ENCODE results near the gene OR6N2. TPM values are rescaled to one million over a fixed set of nuclear protein-coding genes. Genes with fewer than 3 reads are reported as not detected.

Gene OR6N2, protein sequence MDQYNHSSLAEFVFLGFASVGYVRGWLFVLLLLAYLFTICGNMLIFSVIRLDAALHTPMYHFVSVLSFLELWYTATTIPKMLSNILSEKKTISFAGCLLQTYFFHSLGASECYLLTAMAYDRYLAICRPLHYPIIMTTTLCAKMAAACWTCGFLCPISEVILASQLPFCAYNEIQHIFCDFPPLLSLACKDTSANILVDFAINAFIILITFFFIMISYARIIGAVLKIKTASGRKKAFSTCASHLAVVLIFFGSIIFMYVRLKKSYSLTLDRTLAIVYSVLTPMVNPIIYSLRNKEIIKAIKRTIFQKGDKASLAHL
- not detected for total RNA-seq

GRCh38 chr1:158781104-158781503 is at the start of gene OR6N2:
Gene OR6N2, minus strand, starts transcription at chr1:158781204. Its CDS starts 3,569 bp downstream, at chr1:158777635.
- ChIA-PET CTCF (no interaction called here), POLR2A (no interaction called here)
- Mint-ChIP-seq H3K4me3 (no peak within 1 kb of the TSS), H3K27me3 (ENCODE audit: low read depth) (peaks cover 9% of the 10 kb centered on the region), H3K9me3 (ENCODE audit: insufficient read depth) (no peaks in the 10 kb centered on the region), H3K27ac (no peak within 1 kb of the TSS), H3K4me1 (ENCODE audit: low read depth) (no peaks in the 10 kb centered on the region), H3K36me3 (ENCODE audit: low read depth) (no peaks in the 10 kb centered on the region)
- ATAC-seq (no peak), DNase-seq (no peak)

GRCh38 chr1:158830074-158830677 is 49.2 kb upstream of the OR6N2 start:
- H3K27ac Mint-ChIP-seq, result no peak overlapping the region
- CTCF ChIA-PET, result interaction anchor here (0.9 kb wide), 1 partner anchor 241 kb away, joined by 4 read pairs; no protein-coding TSS in a partner anchor
- H3K9me3 Mint-ChIP-seq (ENCODE audit: insufficient read depth), result peaks cover 4% of the 10 kb centered on the region
- ATAC-seq (no peak), DNase-seq (no peak)
- no peaks in the 10 kb centered on the region for H3K36me3 Mint-ChIP-seq (ENCODE audit: low read depth)
- H3K27me3 Mint-ChIP-seq (ENCODE audit: low read depth), result peaks cover 4% of the 10 kb centered on the region
- no peak overlapping the region for H3K4me3 Mint-ChIP-seq
- POLR2A ChIA-PET, result no interaction called here
- no peaks in the 10 kb centered on the region for H3K4me1 Mint-ChIP-seq (ENCODE audit: low read depth)

DNA sequence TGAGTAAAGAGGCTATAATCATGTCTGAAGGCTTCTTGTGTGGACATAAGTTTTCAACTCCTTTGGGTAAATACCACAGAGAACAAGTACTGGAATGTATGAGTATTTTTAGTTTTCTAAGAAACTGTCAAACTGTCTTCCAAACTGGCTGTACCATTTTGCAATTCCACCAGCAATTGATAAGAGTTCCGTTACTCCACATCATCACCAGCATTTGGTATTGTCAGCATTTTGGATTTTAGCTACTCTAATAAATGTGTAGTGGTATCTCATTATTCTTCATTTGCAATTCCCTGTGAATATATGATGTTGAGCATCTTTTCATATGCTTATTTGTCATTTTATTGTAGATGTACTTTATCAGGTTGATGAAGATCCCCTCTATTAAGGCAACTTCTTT is 40.7 kb upstream of the OR6N2 start:
- no peak for DNase-seq
- ChIA-PET POLR2A (no interaction called here), CTCF (no interaction called here)
- H3K9me3 Mint-ChIP-seq (ENCODE audit: insufficient read depth), result no peaks in the 10 kb centered on the region
- no peaks in the 10 kb centered on the region for H3K36me3 Mint-ChIP-seq (ENCODE audit: low read depth)
- no peak for ATAC-seq
- H3K4me1 Mint-ChIP-seq (ENCODE audit: low read depth), result peaks cover 13% of the 10 kb centered on the region
- H3K27ac Mint-ChIP-seq, result no peak overlapping the region
- H3K4me3 Mint-ChIP-seq, result no peak overlapping the region
- peaks cover 13% of the 10 kb centered on the region for H3K27me3 Mint-ChIP-seq (ENCODE audit: low read depth)

GRCh38 chr1:158819461-158820443 is 38.7 kb upstream of the OR6N2 start:
- Mint-ChIP-seq H3K4me3 (no peak overlapping the region), H3K27me3 (ENCODE audit: low read depth) (peaks cover 11% of the 10 kb centered on the region), H3K27ac (no peak overlapping the region), H3K4me1 (ENCODE audit: low read depth) (peaks cover 13% of the 10 kb centered on the region), H3K9me3 (ENCODE audit: insufficient read depth) (no peaks in the 10 kb centered on the region), H3K36me3 (ENCODE audit: low read depth) (no peaks in the 10 kb centered on the region)
- DNase-seq (no peak), ATAC-seq (peak; percentile 49)
- ChIA-PET CTCF (interaction anchor here (1.1 to 1.8 kb wide), 3 partner anchors 12 to 269 kb away, joined by 3 to 4 read pairs (median 4); no protein-coding TSS in a partner anchor), POLR2A (no interaction called here)

DNA sequence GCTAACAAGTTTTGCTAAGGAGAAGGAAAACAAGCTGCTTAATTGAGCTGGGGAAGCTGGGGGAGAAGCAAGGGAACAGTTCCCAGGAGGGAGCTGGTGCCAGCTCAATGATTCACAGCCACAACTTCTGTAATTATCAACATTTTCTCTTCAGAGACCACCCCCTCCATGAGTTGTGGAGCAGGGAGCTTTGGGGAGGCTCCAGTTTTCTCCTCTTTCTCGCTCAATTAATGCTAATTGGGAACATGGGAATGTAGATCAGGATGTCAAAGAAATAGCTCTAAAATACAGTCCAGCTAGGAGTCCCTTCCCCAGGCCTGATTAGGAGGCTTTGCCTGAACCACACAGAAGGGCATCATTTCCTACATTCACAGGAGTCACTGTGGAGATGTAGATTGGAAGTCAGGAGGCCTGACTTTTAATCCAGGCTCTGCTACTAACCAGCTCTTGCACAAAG is 38.0 kb upstream of the OR6N2 start:
- peaks cover 13% of the 10 kb centered on the region for H3K4me1 Mint-ChIP-seq (ENCODE audit: low read depth)
- H3K4me3 Mint-ChIP-seq, result no peak overlapping the region
- no peak for ATAC-seq
- no peak overlapping the region for H3K27ac Mint-ChIP-seq
- H3K9me3 Mint-ChIP-seq (ENCODE audit: insufficient read depth), result no peaks in the 10 kb centered on the region
- H3K36me3 Mint-ChIP-seq (ENCODE audit: low read depth), result no peaks in the 10 kb centered on the region
- ChIA-PET CTCF (interaction anchor here (1.1 to 1.8 kb wide), 2 partner anchors 11 to 249 kb away, joined by 3 to 4 read pairs; no protein-coding TSS in a partner anchor), POLR2A (no interaction called here)
- H3K27me3 Mint-ChIP-seq (ENCODE audit: low read depth), result peaks cover 11% of the 10 kb centered on the region
- no peak for DNase-seq

- no peaks in the 10 kb centered on the region for H3K9me3 Mint-ChIP-seq (ENCODE audit: insufficient read depth)
- H3K36me3 Mint-ChIP-seq (ENCODE audit: low read depth), result no peaks in the 10 kb centered on the region
- peaks cover 11% of the 10 kb centered on the region for H3K27me3 Mint-ChIP-seq (ENCODE audit: low read depth)
- ATAC-seq (no peak), DNase-seq (no peak)
- no peak overlapping the region for H3K4me3 Mint-ChIP-seq
- no peak overlapping the region for H3K27ac Mint-ChIP-seq
- H3K4me1 Mint-ChIP-seq (ENCODE audit: low read depth), result peaks cover 13% of the 10 kb centered on the region
- ChIA-PET CTCF (interaction anchor here (1.1 to 1.8 kb wide), 2 partner anchors 11 to 250 kb away, joined by 3 to 4 read pairs; no protein-coding TSS in a partner anchor), POLR2A (no interaction called here)
These were observed 37.6 kb upstream of the OR6N2 start for GRCh38 chr1:158818560-158818959.

DNA sequence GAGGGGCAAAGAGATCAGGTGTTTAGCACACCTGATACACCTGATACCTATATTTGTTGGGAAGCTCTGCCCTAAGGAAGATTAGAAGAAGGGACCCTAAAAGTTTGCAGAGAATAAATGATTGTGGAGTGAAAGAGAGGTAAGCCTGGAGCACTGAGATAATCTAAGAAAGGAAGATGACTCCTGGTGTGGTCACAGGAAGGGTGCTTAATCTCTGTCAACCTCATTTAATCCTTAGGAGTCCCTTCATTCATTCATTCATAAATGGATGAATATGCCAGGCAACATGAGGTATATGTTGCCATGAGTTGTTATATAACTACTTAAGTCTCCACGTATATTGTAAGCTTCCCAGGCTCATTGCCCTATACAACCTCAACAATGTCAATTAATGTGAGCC is 34.0 kb upstream of the OR6N2 start:
- Mint-ChIP-seq H3K27me3 (ENCODE audit: low read depth) (peaks cover 3% of the 10 kb centered on the region), H3K36me3 (ENCODE audit: low read depth) (no peaks in the 10 kb centered on the region), H3K9me3 (ENCODE audit: insufficient read depth) (no peaks in the 10 kb centered on the region), H3K4me3 (no peak overlapping the region), H3K4me1 (ENCODE audit: low read depth) (peaks cover 13% of the 10 kb centered on the region), H3K27ac (no peak overlapping the region)
- DNase-seq (no peak), ATAC-seq (no peak)
- ChIA-PET POLR2A (no interaction called here), CTCF (no interaction called here)

DNA sequence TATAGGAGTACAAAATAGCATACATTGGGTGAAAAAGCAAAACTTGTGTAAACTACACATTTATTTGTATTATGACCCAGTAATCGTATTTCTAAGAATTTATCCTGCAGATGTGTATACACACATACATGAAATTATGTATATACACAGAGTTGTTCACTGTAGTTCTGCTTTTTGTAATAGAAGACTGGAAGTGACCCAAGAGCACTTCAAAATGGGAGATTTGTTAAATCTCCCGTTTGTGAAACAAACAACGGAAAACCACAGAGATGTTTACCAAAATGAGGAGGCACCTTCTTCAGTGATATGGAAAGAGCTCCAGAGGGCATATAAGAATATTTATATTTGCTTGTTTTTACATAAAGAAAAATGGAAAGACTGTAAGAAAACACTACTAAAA is 32.2 kb upstream of the OR6N2 start:
- ChIA-PET POLR2A (interaction anchor here (0.7 kb wide), 1 partner anchor 195 kb away, joined by 4 read pairs; no protein-coding TSS in a partner anchor), CTCF (no interaction called here)
- Mint-ChIP-seq H3K27ac (no peak overlapping the region), H3K36me3 (ENCODE audit: low read depth) (no peaks in the 10 kb centered on the region), H3K4me3 (no peak overlapping the region), H3K27me3 (ENCODE audit: low read depth) (no peaks in the 10 kb centered on the region), H3K4me1 (ENCODE audit: low read depth) (no peaks in the 10 kb centered on the region), H3K9me3 (ENCODE audit: insufficient read depth) (no peaks in the 10 kb centered on the region)
- ATAC-seq (no peak), DNase-seq (no peak)

DNA sequence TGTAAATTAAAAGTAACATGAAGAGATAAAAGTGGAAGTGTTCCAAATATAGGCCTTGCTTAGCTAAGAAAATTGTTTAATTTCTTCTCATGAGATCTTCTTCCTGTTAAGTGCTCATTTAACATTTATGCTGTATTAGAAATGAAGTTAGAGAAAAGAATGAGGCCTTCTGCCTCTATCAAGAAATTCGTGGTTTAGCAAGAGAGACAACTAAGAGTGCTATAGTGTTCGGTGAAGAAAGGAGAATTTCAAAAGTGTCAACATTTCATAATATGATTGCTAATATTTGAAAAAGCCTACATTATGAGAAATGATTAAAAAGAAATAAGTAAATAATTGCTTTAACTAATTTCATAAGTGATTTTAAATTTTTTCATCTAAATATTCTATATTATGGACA is 31.3 kb upstream of the OR6N2 start:
- Mint-ChIP-seq H3K4me1 (ENCODE audit: low read depth) (no peaks in the 10 kb centered on the region), H3K9me3 (ENCODE audit: insufficient read depth) (no peaks in the 10 kb centered on the region), H3K27ac (no peak overlapping the region), H3K36me3 (ENCODE audit: low read depth) (no peaks in the 10 kb centered on the region), H3K4me3 (no peak overlapping the region), H3K27me3 (ENCODE audit: low read depth) (peaks cover 4% of the 10 kb centered on the region)
- ATAC-seq (no peak), DNase-seq (no peak)
- POLR2A ChIA-PET, result no interaction called here
- CTCF ChIA-PET, result no interaction called here

DNA sequence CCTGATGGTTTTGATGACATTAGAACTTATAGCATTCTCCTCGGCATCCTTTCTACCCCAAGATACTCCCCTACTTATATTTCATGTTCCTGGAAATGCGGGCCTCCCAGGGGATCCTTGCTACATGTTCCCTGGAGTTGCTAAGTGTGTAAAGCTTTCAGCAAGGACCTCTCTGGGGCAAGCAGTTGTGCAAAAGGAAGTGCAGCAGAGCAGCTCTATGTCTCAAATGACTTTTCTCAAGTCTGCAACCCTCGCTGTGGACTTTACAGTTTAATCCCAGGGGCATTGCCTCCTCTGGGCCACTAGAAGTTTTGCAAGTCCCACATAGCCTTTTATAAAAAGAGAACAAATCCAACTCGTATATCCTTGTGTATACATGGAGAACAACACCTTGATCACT is 29.3 kb upstream of the OR6N2 start:
- peaks cover 4% of the 10 kb centered on the region for H3K27me3 Mint-ChIP-seq (ENCODE audit: low read depth)
- CTCF ChIA-PET, result interaction anchor here (0.8 kb wide), 1 partner anchor 17 kb away, joined by 4 read pairs; no protein-coding TSS in a partner anchor

DNA sequence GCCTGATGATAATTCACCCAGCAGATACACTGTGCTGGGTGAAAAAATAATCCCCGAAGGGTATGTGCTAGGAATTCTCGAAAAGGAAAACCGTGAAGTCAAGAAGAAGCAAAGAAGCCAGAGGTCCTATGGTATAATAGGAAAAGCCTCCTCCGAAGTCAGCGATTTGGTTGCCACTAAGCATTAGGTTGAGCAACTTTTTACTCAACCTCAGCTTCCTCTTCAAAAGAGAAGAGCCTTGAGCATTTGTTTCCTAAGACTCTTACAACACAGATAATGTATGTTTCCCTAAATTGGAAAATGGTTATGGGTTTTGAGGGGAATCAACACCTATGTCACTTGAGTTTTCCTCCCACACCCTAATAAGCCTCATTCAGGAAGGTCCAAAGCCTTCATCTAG is 28.9 kb upstream of the OR6N2 start:
- ChIA-PET CTCF (no interaction called here), POLR2A (no interaction called here)
- H3K4me3 Mint-ChIP-seq, result no peak overlapping the region
- ATAC-seq (no peak), DNase-seq (no peak)
- no peaks in the 10 kb centered on the region for H3K9me3 Mint-ChIP-seq (ENCODE audit: insufficient read depth)
- no peak overlapping the region for H3K27ac Mint-ChIP-seq
- H3K4me1 Mint-ChIP-seq (ENCODE audit: low read depth), result no peaks in the 10 kb centered on the region
- H3K27me3 Mint-ChIP-seq (ENCODE audit: low read depth), result peaks cover 4% of the 10 kb centered on the region
- H3K36me3 Mint-ChIP-seq (ENCODE audit: low read depth), result no peaks in the 10 kb centered on the region

More for the DNA sequence above, 29.3 kb upstream of the OR6N2 start:
- Mint-ChIP-seq H3K27ac (no peak overlapping the region), H3K9me3 (ENCODE audit: insufficient read depth) (no peaks in the 10 kb centered on the region), H3K36me3 (ENCODE audit: low read depth) (no peaks in the 10 kb centered on the region), H3K4me1 (ENCODE audit: low read depth) (no peaks in the 10 kb centered on the region), H3K4me3 (no peak overlapping the region)
- POLR2A ChIA-PET, result no interaction called here
- ATAC-seq (no peak), DNase-seq (no peak)
